ENCODE data around the gene DOCK7. TPM values are rescaled to one million over a fixed set of nuclear protein-coding genes. Genes with fewer than 3 reads are reported as not detected.
A peak's percentile ranks its signal among the peaks of the same experiment; 100 is the strongest.
"Not testable (repeated sequence)": the region's sequence is repeated elsewhere in the genome, so short reads cannot be mapped to it uniquely, and the experiment has no call there.

Gene DOCK7
- total RNA-seq, 1 experiment from 2014 or later = 46.9 TPM

- Mint-ChIP-seq H3K4me3 (ENCODE audit: unreplicated experiment) (no peak overlapping the region), H3K4me1 (ENCODE audit: insufficient read depth, unreplicated experiment) (no peaks in the 10 kb centered on the region), H3K9me3 (ENCODE audit: unreplicated experiment) (no peaks in the 10 kb centered on the region), H3K27ac (ENCODE audit: low read depth, unreplicated experiment) (no peak overlapping the region), H3K36me3 (ENCODE audit: insufficient read depth, unreplicated experiment) (peaks cover 14% of the 10 kb centered on the region), H3K27me3 (ENCODE audit: insufficient read depth, unreplicated experiment) (no peaks in the 10 kb centered on the region)
- no peak for DNase-seq (ENCODE audit: unreplicated experiment)
- TF ChIP-seq, protein P1, sequence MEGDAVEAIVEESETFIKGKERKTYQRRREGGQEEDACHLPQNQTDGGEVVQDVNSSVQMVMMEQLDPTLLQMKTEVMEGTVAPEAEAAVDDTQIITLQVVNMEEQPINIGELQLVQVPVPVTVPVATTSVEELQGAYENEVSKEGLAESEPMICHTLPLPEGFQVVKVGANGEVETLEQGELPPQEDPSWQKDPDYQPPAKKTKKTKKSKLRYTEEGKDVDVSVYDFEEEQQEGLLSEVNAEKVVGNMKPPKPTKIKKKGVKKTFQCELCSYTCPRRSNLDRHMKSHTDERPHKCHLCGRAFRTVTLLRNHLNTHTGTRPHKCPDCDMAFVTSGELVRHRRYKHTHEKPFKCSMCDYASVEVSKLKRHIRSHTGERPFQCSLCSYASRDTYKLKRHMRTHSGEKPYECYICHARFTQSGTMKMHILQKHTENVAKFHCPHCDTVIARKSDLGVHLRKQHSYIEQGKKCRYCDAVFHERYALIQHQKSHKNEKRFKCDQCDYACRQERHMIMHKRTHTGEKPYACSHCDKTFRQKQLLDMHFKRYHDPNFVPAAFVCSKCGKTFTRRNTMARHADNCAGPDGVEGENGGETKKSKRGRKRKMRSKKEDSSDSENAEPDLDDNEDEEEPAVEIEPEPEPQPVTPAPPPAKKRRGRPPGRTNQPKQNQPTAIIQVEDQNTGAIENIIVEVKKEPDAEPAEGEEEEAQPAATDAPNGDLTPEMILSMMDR (IDR thresholded peaks at IDR 0.05; ENCODE audit: unreplicated experiment) = no peak
- BruUV-seq (replicated peaks) = no TSS peak
- ChIA-PET CTCF (interaction anchor here (0.7 kb wide), 1 partner anchor 9 kb away, joined by 4 read pairs; no protein-coding TSS in a partner anchor), POLR2A (interaction anchor here (0.5 kb wide), 1 partner anchor 34 kb away, joined by 3 read pairs; no protein-coding TSS in a partner anchor)
- intact Hi-C loops (cut with micrococcal nuclease) = no loop called here
Measured at GRCh38 chr1:62612770-62613169, 75.4 kb downstream of the DOCK7 start.

DNA sequence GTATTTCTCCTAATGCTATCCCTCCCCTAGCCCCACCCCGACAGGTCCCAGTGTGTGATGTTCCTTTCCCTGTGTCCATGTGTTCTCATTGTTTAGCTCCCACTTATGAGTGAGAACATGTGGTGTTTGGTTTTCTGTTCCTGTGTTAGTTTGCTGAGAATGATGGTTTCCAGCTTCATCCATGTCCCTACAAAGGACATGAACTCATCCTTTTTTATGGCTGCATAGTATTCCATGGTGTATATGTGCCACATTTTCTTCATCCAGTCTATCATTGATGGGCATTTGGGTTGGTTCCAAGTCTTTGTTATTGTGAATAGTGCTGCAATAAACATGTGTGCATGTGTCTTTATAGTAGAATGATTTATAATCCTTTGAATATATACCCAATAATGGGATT lies 77.6 kb downstream of the DOCK7 start:
- H3K4me1 Mint-ChIP-seq (ENCODE audit: insufficient read depth, unreplicated experiment); H3K9me3 Mint-ChIP-seq (ENCODE audit: unreplicated experiment); CTCF ChIA-PET: not testable (repeated sequence)

GRCh38 chr1:62608905-62609304 lies 79.3 kb downstream of the DOCK7 start:
- no peak for DNase-seq (ENCODE audit: unreplicated experiment)
- Mint-ChIP-seq H3K36me3 (ENCODE audit: insufficient read depth, unreplicated experiment) (peaks cover 7% of the 10 kb centered on the region), H3K27ac (ENCODE audit: low read depth, unreplicated experiment) (no peak overlapping the region), H3K27me3 (ENCODE audit: insufficient read depth, unreplicated experiment) (no peaks in the 10 kb centered on the region), H3K4me3 (ENCODE audit: unreplicated experiment) (no peak overlapping the region), H3K4me1 (ENCODE audit: insufficient read depth, unreplicated experiment) (no peaks in the 10 kb centered on the region), H3K9me3 (ENCODE audit: unreplicated experiment) (no peaks in the 10 kb centered on the region)
- ChIA-PET POLR2A (no interaction called here), CTCF (no interaction called here)
- TF ChIP-seq, protein P1 (IDR thresholded peaks at IDR 0.05; ENCODE audit: unreplicated experiment) = no peak
- no TSS peak for BruUV-seq (replicated peaks)
- intact Hi-C loops (cut with micrococcal nuclease) = no loop called here

More for the DNA sequence above, 77.6 kb downstream of the DOCK7 start:
- H3K27ac Mint-ChIP-seq (ENCODE audit: low read depth, unreplicated experiment); DNase-seq (ENCODE audit: unreplicated experiment); H3K36me3 Mint-ChIP-seq (ENCODE audit: insufficient read depth, unreplicated experiment); BruUV-seq (replicated peaks); H3K27me3 Mint-ChIP-seq (ENCODE audit: insufficient read depth, unreplicated experiment); intact Hi-C loops (cut with micrococcal nuclease); H3K4me3 Mint-ChIP-seq (ENCODE audit: unreplicated experiment); POLR2A ChIA-PET: not testable (repeated sequence)

- no peak overlapping the region for H3K27ac Mint-ChIP-seq (ENCODE audit: low read depth, unreplicated experiment)
- POLR2A ChIA-PET = no interaction called here
- intact Hi-C loops (cut with micrococcal nuclease) = no loop called here
- no peak overlapping the region for H3K4me3 Mint-ChIP-seq (ENCODE audit: unreplicated experiment)
- no peak for DNase-seq (ENCODE audit: unreplicated experiment)
- BruUV-seq (replicated peaks) = no TSS peak
- TF ChIP-seq, protein P1 (IDR thresholded peaks at IDR 0.05; ENCODE audit: unreplicated experiment) = no peak
- no peaks in the 10 kb centered on the region for H3K27me3 Mint-ChIP-seq (ENCODE audit: insufficient read depth, unreplicated experiment)
- H3K4me1 Mint-ChIP-seq (ENCODE audit: insufficient read depth, unreplicated experiment) = no peaks in the 10 kb centered on the region
- H3K9me3 Mint-ChIP-seq (ENCODE audit: unreplicated experiment) = no peaks in the 10 kb centered on the region
- H3K36me3 Mint-ChIP-seq (ENCODE audit: insufficient read depth, unreplicated experiment) = no peaks in the 10 kb centered on the region
- CTCF ChIA-PET = no interaction called here
Measured at GRCh38 chr1:62601457-62601856, 86.7 kb downstream of the DOCK7 start.

DNA sequence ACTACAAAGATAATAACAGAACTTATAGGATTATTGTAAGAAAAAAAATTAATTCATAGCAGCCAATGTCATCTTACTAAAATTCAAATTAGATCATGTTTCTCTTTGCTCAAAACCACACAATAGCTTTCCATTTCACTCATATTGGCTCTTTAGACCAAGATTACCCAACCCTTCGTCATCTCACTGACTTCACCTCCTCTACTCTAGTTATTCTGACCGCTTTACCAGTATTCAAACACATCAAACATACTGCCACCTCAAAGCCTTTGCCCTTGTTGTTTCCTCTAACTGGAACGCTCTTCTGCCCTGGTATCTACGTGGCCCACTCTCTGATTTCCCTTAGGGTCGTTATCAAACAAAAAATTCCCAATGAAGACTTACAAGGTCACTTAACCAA lies 89.1 kb downstream of the DOCK7 start:
- Mint-ChIP-seq H3K36me3 (ENCODE audit: insufficient read depth, unreplicated experiment) (no peaks in the 10 kb centered on the region), H3K27ac (ENCODE audit: low read depth, unreplicated experiment) (peak overlapping the region; percentile 63), H3K4me1 (ENCODE audit: insufficient read depth, unreplicated experiment) (no peaks in the 10 kb centered on the region), H3K9me3 (ENCODE audit: unreplicated experiment) (no peaks in the 10 kb centered on the region), H3K27me3 (ENCODE audit: insufficient read depth, unreplicated experiment) (no peaks in the 10 kb centered on the region), H3K4me3 (ENCODE audit: unreplicated experiment) (no peak overlapping the region)
- no peak for DNase-seq (ENCODE audit: unreplicated experiment)
- CTCF ChIA-PET = interaction anchor here (0.6 kb wide), 1 partner anchor 311 kb away, joined by 3 read pairs; no protein-coding TSS in a partner anchor
- BruUV-seq (replicated peaks) = no TSS peak
- intact Hi-C loops (cut with micrococcal nuclease) = no loop called here
- POLR2A ChIA-PET = no interaction called here
- TF ChIP-seq, protein P1 (IDR thresholded peaks at IDR 0.05; ENCODE audit: unreplicated experiment) = no peak
